ENCODE results near the gene CFAP52. TPM values are rescaled to one million over a fixed set of nuclear protein-coding genes. Genes with fewer than 3 reads are reported as not detected.

Gene CFAP52
- total and polyA plus RNA-seq, 2 donors (not counting 3 experiments of a cell fraction or from before 2014, with no cell fraction given), result not detected

GRCh38 chr17:9647014-9647413 lies 70.6 kb downstream of the CFAP52 start:
- dilution Hi-C loops (cut with MboI; ENCODE audit: extremely low pct_ligation_motif_present, low sequenced_read_pairs) (no loop called here), intact Hi-C loops (cut with micrococcal nuclease) (no loop called here)
- Histone ChIP-seq H3K79me2 (ENCODE audit: control insufficient read depth, insufficient read depth, low read length) (no peaks in the 10 kb centered on the region), H2AFZ (ENCODE audit: low read depth, low read length) (no peak overlapping the region), H3K9me3 (replicated peaks; ENCODE audit: control insufficient read depth, insufficient read depth, low read length) (no peaks in the 10 kb centered on the region), H3K9me1 (replicated peaks; ENCODE audit: control insufficient read depth, extremely low read depth, insufficient read depth, low read length) (no peaks in the 10 kb centered on the region), H4K20me1 (replicated peaks; ENCODE audit: control insufficient read depth, extremely low read depth, insufficient read depth, low read length) (no peaks in the 10 kb centered on the region), H3K27ac (ENCODE audit: insufficient read depth, low read depth, low read length) (no peak overlapping the region), H3K4me2 (ENCODE audit: insufficient read depth, low read length) (no peak overlapping the region), H3K4me1 (ENCODE audit: control insufficient read depth, extremely low read depth, insufficient read depth, low read length) (peaks cover 4% of the 10 kb centered on the region), H3K27me3 (ENCODE audit: control insufficient read depth in 2 of 2, insufficient read depth in 2 of 2, low read length in 2 of 2) (peaks cover 14 to 15% of the 10 kb centered on the region in 2 experiments), H3K36me3 (ENCODE audit: control insufficient read depth in 2 of 2, extremely low read depth in 1 of 2, insufficient read depth in 2 of 2, low read length in 2 of 2) (no peaks in the 10 kb centered on the region), H3K9ac (replicated peaks; ENCODE audit: extremely low read depth, insufficient read depth, low read length) (no peak overlapping the region), H3K4me3 (replicated peaks in 1 of 3; ENCODE audit: insufficient read depth in 1 of 3, low read depth in 1 of 3, low read length in 3 of 3) (no peak overlapping the region)
- CTCF ChIA-PET, result no interaction called here
- DNase-seq (ENCODE audit: low read depth, low spot score) (no peak), FAIRE-seq (no peak)
- TF ChIP-seq, protein P1, sequence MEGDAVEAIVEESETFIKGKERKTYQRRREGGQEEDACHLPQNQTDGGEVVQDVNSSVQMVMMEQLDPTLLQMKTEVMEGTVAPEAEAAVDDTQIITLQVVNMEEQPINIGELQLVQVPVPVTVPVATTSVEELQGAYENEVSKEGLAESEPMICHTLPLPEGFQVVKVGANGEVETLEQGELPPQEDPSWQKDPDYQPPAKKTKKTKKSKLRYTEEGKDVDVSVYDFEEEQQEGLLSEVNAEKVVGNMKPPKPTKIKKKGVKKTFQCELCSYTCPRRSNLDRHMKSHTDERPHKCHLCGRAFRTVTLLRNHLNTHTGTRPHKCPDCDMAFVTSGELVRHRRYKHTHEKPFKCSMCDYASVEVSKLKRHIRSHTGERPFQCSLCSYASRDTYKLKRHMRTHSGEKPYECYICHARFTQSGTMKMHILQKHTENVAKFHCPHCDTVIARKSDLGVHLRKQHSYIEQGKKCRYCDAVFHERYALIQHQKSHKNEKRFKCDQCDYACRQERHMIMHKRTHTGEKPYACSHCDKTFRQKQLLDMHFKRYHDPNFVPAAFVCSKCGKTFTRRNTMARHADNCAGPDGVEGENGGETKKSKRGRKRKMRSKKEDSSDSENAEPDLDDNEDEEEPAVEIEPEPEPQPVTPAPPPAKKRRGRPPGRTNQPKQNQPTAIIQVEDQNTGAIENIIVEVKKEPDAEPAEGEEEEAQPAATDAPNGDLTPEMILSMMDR (IDR thresholded peaks at IDR 0.05; ENCODE audit: extremely low read depth in 1 of 2, insufficient read depth in 1 of 2, low read depth in 1 of 2, low read length in 2 of 2), result no peak
- TF ChIP-seq, protein P2, sequence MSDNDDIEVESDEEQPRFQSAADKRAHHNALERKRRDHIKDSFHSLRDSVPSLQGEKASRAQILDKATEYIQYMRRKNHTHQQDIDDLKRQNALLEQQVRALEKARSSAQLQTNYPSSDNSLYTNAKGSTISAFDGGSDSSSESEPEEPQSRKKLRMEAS (IDR thresholded peaks at IDR 0.05; ENCODE audit: insufficient read depth, insufficient read length), result no peak
- TF ChIP-seq JUN (IDR thresholded peaks at IDR 0.05; ENCODE audit: borderline replicate concordance, insufficient read depth, insufficient read length, low read depth) (no peak), POLR2AphosphoS5 (IDR thresholded peaks at IDR 0.05; ENCODE audit: insufficient read depth, low read depth, low read length) (no peak), POLR2A (IDR thresholded peaks at IDR 0.05; ENCODE audit: low read depth, low read length) (no peak), MYC (IDR thresholded peaks at IDR 0.05; ENCODE audit: low read depth, low read length) (no peak), FOS (IDR thresholded peaks at IDR 0.05; ENCODE audit: borderline replicate concordance, insufficient read depth, low read length) (no peak), EZH2 (IDR thresholded peaks at IDR 0.05; ENCODE audit: borderline replicate concordance, low read depth, low read length, severe bottlenecking) (no peak), GATA2 (IDR thresholded peaks at IDR 0.05; ENCODE audit: insufficient read depth, insufficient read length, low read depth, low read length) (no peak)
- POLR2A ChIA-PET, result no interaction called here
- no TSS peak for BruUV-seq (replicated peaks)

All from endothelial cell of umbilical vein (primary cell).